Mammary epithelial cell (primary cell): Measurements from ENCODE around the gene TOX3.

Experiments used
- EZH2 ChIP-seq: IDR thresholded peaks from 2 replicates; pipeline ENCODE4 v1.6.1; 2012; ENCODE audit warnings: low read length, inconsistent platforms, borderline replicate concordance
- TF ChIP-seq, protein P1 (sequence below), 2 donors: IDR thresholded peaks in 1 of 2; conservative IDR thresholded peaks in 1 of 2; 2 replicates each; pipeline ENCODE4 v1.5.1; 2011 to 2012; ENCODE audit warnings: inconsistent platforms in 2 of 2, low read length in 2 of 2, mild to moderate bottlenecking in 2 of 2, control low read depth in 1 of 2, low read depth in 1 of 2; ENCODE audit not compliant: insufficient read depth in 1 of 2; ENCODE audit errors: extremely low read depth in 1 of 2

DNA sequence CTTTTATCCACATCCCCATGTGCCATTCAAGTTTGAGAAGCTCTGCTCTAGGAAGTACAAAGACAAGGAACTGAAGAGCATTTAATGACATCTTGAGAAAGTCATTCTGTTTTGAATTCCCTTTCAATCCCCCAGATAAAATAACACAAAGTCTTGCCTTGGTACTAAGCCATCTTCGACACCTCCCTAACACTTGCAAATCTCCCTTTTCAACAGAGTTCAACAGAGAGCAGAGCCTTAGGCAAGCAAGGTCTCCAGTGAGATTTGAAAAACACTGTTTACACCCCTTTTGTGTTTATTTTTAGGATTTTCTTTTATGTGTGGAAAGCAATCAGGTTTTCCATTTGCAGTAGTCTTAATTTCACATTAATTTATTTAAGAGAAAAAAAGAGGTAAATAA, 13.6 kb downstream of the TOX3 start:
- TF ChIP-seq, protein P1, sequence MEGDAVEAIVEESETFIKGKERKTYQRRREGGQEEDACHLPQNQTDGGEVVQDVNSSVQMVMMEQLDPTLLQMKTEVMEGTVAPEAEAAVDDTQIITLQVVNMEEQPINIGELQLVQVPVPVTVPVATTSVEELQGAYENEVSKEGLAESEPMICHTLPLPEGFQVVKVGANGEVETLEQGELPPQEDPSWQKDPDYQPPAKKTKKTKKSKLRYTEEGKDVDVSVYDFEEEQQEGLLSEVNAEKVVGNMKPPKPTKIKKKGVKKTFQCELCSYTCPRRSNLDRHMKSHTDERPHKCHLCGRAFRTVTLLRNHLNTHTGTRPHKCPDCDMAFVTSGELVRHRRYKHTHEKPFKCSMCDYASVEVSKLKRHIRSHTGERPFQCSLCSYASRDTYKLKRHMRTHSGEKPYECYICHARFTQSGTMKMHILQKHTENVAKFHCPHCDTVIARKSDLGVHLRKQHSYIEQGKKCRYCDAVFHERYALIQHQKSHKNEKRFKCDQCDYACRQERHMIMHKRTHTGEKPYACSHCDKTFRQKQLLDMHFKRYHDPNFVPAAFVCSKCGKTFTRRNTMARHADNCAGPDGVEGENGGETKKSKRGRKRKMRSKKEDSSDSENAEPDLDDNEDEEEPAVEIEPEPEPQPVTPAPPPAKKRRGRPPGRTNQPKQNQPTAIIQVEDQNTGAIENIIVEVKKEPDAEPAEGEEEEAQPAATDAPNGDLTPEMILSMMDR (conservative IDR thresholded peaks at IDR 0.05 in 1 of 2, IDR thresholded peaks at IDR 0.05 in 1 of 2; ENCODE audit: extremely low read depth in 1 of 2, insufficient read depth in 1 of 2, low read depth in 1 of 2, low read length in 2 of 2), result no peak
- TF ChIP-seq EZH2, result no peak
